COLO668 (cell line): Measurements from ENCODE around the gene NHEJ1.
"Not testable (repeated sequence)": the region's sequence is repeated elsewhere in the genome, so short reads cannot be mapped to it uniquely, and the experiment has no call there.

Experiments
- DNase-seq: peaks from one replicate; lab custom pipeline; 2025; ENCODE audit not compliant: unreplicated experiment; lab: John Stamatoyannopoulos, UW

NHEJ1 gene, protein sequence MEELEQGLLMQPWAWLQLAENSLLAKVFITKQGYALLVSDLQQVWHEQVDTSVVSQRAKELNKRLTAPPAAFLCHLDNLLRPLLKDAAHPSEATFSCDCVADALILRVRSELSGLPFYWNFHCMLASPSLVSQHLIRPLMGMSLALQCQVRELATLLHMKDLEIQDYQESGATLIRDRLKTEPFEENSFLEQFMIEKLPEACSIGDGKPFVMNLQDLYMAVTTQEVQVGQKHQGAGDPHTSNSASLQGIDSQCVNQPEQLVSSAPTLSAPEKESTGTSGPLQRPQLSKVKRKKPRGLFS

DNA sequence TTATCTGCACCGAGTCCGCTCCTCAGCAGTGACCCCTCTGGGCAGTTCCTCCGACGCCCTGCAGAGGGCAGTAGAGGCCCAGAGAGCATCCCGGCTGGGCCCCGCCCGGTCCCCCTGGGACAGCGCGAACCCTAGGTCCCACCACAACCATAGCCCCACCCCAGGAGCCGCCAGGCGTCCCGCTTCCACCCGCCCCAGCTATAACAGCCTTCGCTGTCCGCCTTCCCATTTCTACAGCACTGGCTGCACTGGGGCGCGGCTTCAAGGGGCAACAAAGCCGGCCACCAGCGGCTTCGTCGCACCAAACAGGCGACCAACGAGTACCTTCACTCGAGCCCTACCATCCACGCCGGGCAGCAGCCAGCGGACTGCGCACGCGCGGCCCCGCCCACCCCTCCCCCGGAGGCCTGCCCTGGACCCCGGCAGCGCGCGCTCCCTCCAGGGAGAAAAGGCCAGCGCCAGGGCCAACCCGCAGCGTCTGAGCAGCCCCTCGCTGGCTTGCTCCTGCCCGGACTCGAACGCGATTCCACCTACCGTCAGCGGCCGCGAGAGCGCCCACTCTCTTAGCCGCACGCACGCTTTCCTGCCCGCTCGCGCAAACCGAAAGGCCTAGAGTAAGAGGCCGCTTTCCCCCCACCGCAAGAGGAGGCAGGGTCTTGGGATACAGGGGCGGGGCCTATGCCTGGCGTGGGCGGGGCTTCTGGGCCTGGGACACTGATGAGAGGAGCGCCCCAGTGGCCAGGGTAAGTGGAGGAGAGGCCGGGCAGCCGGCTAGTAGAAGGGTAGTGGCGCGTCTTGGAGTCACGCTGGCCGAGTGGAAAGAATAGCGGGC lies at the start of gene NHEJ1:
Gene NHEJ1 (minus strand): TSS at position 630 of the 832 bp plus-strand sequence. CDS start 2,453 bp downstream, outside the sequence.
- peak; percentile 89 for DNase-seq

DNA sequence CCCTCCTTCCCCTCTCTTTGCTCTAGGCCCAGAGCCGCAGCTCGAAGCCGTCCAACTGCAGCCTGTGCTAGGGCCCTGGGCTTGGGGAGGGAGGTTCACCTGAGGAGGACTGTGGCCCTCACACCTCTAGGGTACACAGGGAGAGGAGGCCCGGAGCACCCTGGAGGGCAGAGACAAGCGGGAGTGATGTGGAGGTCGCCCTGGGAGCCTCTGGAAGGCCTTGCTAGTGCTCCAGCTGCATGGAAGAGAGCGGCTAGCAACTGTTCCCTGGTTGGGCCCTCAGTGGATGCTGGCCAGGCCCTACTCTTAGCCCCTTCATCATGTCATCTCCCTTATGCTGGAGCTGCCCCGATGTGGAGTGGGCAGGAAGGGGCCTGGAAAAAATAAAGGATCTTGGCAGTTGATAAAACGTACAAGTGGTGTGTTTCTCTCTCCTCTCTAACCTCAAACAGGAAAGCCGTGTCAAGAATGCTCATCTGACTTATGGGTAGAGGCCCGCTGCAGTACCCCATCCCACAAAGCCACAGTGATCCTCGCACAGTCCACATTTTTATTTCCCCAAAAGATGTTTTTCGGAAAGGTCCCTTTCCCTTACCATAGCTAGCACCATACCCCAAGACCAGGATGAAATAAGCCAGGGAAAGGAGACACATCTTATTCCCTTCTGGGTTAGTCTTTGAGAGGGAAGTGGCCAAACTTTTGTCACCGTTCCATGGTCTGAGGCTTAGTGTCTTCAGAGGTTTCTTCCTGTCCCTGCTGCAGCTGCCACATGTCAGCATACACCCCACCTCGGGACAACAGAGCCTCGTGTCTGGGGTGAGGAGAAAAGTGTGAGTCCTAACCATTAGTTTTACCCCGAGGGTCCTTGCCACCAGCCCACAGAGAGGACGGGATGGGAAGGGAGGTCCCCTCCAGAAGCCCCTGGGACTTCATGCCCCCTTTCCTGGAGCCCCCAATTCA lies 48.9 kb upstream of the NHEJ1 start:
- no peak for DNase-seq

DNA sequence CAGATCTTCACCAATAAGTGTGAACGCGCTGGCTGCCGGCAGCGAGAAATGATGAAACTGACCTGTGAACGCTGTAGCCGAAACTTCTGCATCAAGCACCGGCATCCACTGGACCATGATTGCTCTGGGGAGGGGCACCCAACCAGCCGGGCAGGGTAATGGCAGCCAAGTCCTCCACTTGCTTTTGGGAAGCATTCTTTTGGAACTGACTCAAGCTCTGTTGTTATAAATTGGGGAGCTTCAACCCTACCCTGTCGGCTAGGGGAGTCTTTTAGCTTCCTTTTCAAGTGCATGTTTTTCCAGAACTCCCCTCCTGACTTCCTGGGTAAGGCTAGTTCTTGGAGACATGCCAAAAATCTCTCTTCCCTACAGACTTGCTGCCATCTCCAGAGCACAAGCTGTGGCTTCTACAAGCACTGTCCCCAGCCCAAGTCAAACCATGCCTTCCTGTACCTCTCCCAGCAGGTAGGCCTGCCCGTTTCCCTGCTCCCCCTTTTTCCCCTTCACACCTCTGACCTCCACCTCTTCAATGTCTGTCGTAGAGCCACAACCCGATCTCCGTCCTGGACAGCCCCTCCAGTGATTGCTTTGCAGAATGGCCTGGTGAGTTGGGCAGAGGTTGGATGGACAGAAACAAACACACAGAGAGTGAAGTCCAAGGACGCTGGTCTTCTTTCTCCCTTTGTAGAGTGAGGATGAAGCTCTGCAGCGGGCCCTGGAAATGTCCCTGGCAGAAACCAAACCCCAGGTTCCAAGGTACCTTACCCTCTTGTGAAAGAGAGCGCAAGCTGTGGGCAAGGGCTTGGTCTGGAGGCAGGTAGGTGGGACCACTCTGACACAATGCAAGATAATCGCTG lies 47.5 kb upstream of the NHEJ1 start:
- no peak for DNase-seq

DNA sequence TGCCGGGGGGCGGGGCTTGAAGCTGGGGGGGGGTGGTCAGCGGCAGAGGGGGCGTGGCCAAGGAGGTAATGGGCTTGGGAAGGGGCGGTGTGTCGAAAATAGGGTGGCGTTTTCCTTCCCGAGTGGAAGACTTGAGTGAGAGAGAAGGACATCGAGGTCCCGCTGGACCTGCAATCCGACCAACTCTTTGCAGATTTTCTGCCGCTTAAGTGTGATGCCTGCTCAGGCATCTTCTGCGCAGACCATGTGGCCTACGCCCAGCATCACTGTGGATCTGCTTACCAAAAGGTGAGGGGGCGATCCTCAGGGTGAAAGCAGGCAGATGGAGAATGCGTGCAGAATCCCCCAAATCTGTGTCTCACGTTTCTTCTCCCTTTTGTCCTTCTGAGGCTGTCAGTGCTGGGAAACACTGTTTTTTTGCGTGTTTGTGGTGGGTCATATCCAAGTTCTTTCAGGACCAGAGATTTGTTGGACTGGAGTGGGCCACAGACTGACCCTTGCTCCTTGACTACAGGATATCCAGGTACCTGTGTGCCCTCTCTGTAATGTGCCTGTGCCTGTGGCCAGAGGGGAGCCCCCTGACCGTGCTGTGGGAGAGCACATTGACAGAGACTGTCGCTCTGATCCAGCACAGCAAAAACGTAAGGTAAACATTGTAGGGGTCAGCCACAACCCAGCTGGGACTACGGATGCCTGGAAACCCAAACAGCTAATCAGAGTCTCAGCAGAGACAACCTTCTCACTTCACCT lies 46.7 kb upstream of the NHEJ1 start:
- no peak for DNase-seq

DNA sequence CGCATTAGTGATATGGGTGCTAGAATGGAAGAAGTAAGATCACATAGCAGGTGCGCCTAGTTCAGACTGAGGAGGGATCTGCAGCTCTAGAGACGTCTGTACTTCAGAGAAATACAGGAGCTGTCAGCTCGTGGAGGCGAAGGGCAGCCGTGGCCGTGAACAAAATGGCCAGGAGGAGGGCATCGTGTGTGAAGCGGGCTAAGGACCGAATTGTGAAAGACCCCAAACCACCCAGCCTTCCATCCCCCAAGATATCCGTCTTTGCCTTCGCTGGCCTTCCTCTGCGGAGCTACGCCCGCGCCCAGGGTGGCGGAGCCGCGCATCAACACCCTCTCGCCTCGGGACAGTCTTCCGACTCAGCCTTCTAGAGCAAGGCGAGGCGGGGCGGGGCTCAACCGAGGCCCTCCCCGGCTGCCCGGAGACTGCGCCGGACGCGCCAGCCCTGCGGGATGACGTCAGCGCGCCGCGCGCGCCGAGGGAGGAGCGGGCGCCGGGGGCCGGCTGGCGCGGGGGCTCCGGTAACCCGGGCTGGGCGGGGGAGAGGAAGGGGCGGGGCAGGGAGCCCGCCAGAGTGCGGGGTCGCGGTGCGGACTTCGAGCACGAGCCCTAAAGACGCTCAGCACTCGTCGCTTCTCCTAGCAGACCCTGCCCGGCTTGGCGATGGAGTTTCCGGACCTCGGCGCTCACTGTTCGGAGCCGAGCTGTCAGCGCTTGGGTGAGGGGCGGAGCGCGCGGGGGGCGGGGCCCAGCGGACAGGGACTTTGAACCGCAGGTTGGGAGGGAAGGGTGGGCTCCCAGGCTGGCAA lies 45.9 kb upstream of the NHEJ1 start, which contains the start of gene ZFAND2B:
Gene ZFAND2B (plus strand): TSS at position 455 of the 806 bp plus-strand sequence. CDS start 206 bp downstream, at position 661.
- peak; percentile 96 for DNase-seq

DNA sequence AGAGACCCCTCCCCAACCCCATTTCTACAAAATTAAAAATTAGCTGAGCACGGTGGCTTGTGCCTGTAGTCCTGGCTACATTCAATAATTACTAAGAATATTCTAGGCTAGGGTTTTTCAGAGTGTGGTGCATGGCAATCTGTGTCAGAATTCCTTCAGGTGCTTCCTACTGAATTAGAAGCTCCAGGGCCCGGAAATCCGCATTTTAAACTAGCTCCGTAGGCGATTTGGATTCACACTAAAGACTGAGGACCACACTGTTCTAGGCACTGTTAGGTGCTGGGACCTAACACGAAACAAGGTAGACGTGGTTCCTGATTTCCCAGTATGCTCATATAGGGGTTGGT lies 45.3 kb upstream of the NHEJ1 start:
- no peak for DNase-seq

DNA sequence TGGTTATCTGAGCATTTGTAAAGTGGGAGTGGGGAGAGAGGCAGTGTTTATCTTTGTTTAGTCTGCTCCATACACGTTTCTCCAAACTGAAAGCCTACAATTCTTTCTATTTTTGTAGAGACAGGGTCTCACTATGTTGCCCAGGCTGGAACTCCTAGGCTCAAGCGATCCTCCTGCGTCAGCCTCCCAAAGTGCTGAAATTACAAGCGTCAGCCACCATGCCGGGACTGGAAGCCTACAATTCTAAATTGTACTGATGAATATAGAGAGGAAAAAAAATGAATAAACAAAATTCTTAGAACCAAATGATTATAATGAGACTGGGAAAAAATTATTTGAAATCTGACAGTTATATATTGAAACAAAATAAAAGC lies 44.5 kb upstream of the NHEJ1 start:
- DNase-seq = no peak

DNA sequence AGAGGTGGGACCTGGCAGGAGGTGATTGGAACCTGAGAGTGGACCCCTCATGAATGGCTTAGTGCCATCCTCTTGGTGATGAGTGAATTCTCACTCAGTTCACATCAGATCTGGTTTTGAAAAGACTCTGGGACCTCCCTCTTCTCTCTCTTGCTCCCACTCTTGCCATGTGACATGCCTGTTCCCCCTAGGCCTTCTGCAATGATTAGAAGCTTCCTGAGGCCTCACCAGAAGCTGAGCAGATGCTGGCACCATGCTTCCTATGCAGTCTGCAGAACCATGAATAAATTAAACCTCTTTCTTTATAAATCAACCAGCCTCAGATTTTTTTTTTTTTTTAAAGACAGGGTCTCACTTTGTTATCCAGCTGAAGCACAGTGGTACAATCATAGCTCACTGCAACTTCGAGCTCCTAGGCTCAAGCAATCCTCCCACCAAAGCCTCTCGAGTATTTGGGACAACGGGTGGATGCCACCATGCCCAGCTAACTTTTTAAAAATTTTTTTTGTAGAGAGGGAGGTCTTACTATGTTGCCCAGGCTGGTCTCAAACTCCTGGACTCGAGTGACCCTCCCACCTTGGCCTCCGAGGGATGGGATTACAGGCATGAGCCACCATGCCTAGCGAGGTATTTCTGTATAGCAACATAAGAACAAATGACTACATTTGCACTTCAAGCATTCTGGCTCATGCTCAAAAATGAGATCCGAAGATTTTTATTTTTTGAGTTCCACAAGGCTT lies 44.0 kb upstream of the NHEJ1 start:
- no peak for DNase-seq

DNA sequence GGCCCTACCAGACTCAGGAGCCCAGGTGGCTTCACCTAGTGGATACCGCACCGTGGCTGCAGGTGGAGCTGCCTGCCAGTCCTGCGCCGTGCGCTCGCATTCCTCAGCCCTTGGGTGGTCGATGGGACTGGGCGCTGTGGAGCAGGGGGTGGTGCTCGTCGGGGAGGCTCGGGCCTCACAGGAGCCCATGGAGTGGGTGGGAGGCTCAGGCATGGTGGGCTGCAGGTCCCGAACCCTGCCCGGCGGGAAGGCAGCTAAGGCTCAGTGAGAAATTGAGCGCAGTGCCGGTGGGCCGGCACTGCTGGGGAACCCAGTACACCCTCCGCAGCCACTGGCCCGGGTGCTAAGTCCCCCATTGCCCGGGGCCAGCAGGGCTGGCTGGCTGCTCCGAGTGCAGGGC lies 40.7 kb upstream of the NHEJ1 start:
- DNase-seq = not testable (repeated sequence)

DNA sequence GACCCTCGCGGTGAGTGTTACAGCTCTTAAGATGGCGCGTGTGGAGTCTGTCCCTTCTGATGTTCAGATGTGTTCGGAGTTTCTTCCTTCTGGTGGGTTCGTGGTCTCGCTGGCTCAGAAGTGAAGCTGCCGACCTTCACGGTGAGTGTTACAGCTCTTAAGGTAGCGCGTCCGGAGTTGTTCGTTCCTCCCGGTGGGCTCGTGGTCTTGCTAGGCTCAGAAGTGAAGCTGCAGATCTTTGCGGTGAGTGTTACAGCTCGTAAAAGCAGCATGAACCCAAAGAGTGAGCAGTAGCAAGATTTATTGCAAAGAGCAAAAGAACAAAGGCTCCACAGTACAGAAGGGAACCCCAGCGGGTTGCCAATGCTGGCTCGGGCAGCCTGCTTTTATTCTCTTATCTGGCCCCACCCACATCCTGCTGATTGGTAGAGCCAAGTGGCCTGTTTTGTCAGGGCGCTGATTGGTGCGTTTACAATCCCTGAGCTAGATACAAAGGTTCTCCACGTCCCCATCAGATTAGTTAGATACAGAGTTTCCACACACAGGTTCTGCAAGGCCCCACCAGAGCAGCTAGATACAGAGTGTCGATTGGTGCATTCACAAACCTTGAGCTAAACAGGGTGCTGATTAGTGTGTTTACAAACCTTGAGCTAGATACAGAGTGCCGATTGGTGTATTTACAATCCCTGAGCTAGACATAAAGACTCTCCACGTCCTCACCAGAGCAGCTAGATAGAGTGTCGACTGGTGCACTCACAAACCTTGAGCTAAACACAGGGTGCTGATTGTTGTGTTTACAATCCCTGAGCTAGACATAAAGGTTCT lies 40.1 kb upstream of the NHEJ1 start:
- not testable (repeated sequence) for DNase-seq

DNA sequence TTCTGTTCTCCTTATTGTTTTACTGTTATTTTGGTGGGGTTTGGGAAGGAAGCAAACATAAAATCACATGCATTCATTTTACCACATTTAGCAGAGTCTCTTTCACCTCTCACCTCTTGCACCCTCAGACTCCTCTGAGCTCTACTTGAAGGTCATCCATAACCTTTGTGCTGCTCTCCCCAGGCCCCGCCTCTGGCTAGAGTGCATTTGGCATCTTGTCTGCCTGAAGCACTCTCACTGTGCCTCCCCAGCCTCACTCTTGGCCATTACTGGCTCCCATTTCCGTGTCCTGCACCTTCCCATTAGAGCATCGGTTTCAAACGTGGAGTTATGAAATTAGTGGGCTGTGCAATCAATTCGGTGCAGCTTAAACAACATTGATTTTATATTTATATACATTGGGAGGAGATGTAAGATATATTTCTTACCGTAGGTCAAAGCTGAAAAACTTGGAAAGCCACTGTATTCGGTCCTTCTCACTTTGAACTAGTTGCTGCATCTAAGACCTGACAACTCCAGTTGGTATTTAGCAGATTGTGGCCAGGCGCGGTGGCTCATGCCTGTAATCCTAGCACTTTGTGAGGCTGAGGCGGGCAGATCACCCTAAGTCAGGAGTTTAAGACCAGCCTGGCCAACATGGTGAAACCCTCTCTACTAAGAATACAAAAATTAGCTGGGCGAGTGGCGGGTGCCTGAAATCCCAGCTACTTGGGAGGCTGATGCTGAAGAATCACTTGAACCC lies 39.0 kb upstream of the NHEJ1 start:
- no peak for DNase-seq

DNA sequence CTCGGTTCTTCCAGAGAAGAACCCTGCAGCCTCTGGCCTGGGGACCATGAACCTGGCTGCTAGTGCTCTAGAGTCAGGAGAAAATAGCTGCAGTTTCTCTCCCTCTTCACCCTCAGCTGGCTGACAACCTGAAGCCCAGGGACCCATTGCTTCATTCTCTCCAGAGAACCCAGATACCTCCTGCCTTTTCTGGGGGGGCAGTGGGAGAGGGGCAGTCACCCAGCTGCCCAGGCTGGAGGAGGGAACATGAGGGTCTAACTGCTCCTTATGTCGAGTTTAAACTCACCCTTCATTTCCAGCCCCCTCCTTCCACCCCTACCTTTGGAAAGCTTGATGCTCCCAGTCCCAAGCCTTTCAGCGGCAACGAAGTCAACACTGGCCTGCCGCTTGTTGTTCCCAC lies 38.4 kb upstream of the NHEJ1 start:
- no peak for DNase-seq

DNA sequence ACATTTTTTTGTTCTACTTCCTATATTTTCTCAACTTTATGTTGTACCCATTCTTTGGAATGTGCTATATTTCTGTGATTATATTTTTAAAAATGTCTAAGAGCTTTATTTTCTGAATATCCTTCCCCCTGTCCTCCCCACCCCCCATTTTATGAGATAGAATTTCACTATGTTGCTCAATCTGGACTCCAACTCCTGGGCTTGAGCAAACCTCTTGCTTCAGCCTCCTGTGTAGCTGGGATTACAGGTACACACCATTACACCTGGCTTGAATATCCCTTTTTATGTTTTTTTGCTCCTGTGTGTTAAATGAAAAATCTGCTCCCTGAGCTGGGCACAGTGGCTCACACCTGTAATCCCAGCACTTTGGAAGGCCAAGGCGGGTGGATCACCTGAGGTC lies 36.8 kb upstream of the NHEJ1 start:
- DNase-seq = no peak

DNA sequence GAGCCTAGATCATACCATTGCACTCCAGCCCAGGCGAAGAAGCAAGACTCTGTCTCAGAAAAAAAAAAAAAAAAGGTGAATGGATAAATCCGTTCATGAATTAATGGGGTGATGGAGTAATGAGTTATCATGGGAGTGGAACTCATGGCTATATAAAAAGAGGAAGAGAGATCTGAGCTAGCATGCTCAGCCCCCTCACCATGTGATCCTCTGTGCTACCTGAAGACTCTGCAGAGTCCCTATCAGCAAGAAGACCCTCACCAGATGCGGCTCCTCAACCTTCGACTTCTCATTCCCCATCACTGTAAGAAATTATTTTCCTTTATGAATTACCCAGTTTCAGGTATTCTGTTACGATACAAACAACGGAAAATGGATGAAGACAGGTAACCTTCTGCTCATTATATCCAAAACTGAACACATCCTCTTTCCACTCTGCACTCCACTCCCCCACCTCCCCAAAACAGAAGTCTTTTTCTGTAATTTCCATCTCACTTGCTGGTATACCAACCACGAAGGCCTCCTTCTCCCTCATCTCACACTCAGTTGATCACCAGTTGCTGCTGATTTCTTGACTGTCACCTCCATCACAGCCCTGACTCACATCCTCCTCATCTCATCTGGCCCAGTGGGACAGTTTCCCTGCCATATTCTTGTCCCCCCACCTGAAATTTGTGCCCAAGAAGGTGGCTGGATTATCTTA lies 26.3 kb upstream of the NHEJ1 start:
- no peak for DNase-seq

DNA sequence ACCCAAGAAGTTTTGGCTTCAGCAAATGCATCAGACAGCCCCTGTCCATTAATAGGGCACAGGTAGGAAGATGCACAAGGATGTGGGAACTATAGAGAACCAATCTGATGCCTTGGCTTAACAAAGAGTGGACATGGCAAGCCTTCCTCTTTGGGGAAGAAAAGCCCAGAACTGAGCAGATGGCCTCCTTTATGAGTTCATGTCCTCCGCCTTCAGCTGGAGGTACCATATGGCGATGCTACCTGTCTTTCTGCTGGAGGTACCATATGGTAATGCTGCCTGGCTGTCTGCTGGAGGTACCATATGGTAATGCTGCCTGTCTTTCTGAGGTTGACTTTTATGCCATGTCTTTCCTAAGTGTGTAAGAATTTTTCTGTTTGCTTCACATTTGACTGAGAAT lies 23.5 kb upstream of the NHEJ1 start:
- DNase-seq = no peak
